CD4-positive, alpha-beta T cell treated with Interleukin-6 for 4 hours (primary cell): ENCODE data around the gene USP25.

Experiments
- DNase-seq: peaks from one replicate; pipeline ENCODE4 v3.0.0-alpha.2; 2020; ENCODE audit warnings: mixed read lengths

The USP25 gene

DNA sequence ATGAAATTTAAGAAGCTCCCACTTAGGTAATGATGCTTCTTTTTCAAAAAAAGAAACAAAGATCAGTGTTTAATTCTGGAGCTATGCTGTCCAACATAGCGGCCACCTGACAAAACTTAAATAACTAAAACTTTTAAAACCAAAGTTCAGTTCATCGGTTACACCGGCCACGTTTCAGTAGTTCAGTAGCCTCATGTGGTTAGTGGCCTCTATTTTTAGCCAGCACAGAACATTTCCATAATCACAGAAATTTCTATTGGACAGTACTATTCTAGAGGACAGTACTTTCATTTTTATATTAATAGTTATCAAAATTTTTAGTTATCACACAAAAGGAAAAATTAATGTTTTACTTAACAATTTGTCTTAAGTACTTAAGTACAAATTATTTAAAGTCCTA is 141.0 kb downstream of the USP25 start:
- no peak for DNase-seq

DNA sequence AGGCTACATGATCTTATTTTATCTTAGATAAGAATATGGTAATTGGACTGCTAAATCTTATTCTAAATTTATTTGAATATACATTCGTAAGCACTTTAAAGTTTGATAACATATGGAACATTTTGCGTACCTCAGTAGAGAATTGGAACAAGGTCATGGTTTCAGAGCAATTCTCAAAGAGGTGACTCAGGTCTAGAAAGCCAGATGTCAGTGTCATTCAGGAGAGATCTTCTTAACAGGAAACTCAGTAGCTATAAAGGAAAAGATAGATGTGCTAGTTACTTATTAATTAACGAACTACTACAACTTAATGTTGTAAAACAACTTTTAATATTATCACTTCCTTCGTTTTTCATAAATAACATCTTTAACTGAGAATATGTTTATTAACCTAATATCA is 142.5 kb downstream of the USP25 start:
- no peak for DNase-seq

DNA sequence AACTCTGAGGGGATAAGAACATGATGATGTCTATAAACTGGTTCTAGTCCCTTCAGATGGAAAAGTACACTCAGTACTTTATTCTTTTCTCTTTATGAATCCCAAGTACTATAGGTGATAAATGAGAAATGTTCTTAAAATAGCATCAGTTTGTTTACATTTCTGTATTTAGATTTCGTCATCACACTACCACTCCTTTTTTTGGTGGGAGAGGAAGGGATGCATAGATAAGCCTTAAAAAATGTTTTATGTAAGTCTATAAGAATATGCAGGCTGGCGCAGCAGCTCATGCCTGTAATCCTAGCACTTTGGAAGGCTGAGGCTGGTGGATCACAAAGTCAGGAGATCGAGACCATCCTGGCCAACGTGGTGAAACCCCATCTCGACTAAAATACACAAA is 144.8 kb downstream of the USP25 start:
- no peak for DNase-seq

DNA sequence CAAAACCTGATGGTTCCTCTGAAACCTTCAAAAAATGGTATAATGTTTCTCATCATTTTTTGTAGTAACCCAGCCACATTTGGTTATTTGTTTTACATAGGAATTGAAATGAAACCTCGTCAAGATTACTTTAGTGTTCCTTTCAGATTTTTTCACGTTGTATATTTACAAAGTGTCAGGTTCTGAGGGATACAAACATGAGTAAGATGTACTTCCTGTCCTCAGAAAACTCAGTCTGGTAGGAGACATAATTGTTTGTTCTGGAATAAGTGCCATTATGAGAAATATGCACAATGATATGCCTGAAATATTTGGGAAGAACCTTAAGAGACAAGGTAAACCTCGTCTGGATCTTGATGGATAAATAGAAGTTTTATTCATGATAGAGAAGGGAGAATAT is 145.5 kb downstream of the USP25 start:
- no peak for DNase-seq

DNA sequence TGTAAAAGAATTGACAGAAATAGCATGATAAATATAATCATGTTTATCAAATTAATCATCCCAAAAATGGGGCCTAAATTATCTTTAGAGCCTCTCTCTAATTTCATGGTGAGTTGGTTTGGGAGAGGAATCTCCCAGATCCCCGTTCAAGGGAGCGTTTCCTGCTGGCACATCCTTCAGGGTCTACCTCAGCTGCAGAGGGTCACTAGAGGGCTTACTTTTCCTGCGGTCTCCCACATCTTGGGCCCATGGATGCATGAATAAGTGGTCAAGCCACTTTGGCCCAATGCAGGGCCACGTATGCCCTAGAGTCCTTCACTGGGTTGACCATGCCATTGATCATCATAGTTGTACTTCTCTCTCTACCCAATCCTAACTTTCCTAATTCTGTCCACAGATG is 164.1 kb downstream of the USP25 start:
- DNase-seq: no peak

DNA sequence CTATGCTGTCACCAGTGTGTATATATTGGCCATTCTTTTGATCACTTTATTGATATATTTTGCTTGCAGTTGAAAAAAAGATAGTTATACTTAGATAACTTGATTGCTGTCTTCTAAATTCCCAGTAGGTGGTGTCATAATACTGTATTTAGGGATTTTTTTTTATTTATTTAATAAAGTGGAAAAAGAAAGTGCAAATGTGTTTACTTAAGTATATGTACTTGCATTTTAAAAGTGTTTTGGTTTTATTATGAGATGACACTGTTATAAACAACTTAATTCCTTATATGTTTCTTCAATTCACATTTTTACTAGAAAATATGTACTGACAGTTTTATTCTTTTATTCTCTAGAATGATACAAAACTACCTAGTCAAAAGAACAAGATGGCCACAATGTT is 164.8 kb downstream of the USP25 start:
- DNase-seq: no peak

DNA sequence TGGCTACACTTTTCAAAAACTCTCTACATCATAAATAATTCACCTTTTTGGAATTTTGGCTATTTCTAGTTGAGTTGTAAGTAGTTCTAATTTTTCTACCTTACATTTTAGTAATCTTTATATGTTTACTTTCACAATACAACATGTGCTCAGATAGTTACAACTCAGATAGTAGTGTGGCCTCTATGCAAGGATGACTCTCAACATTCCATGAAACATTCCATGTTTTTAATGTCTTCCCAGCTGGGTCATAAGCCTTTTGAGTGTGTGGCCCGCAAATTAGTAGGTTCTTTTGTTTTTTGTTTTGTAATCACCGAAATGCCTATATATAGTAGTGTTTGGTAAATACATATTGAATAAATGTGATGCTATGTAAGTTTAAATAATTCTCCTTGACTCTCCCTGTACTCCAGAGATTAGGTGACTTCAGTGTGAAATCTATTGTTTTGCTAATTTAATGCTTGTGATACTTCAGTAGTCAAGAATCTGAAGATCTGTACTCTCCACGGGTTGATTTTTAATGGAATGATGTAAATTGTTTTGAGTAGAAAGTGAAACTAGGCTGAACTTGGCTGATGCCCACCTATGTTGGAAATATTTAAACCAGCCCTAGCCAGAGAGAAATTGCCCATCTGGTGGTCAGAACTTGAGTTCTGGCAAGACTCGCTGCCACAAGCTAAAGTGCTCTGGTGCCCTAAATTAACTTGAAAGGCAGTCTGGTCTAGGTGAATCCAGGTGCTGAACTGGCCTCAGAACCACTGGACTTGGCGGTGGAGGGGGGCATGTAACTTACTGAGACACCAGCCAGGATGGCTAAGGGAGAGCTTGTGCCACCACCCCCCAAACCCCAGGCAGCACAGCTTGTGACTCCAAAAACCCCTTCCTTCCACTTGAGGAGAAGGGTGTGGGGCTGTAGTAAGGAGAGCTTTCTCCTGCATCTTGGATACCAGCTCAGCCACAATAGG is 165.6 kb downstream of the USP25 start:
- no peak for DNase-seq

DNA sequence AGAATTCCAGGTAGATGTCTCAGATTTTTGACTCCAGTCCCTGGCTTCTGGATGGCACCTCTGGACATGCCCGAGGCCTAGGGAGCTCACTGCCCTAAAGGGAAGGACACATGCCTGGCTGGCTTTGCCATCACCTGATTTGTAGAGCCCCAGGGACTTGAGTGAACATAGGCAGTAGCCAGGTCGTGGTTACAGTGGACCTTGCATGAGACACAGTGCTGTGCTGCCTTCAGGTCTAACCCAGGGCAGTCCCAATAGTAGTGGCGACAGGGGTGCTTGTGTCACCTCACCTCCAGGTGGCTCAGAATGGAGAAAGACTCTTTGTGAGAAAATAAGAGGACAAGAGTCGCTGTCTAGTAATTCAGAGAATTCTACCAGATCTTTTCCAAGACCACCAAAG is 166.7 kb downstream of the USP25 start:
- no peak for DNase-seq

DNA sequence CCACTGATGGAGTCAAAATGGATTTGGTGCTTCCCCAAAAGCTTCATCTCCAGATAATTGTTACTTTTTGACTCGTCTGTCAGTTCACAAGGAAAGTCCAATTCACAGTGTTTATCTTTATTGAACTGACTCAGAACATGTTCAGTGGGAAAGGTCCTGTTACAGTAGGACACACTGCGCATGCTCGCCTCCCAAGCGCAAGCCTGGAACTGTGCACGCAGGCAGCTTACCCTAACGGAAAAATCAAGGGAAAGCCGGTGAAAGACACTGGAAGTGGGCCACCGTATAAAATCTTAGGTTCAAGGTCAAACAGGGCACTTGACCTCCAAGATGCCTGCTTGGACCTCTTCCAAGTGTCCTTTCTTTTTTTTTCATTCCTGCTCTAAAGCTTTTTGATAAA is 174.6 kb downstream of the USP25 start:
- no peak for DNase-seq

DNA sequence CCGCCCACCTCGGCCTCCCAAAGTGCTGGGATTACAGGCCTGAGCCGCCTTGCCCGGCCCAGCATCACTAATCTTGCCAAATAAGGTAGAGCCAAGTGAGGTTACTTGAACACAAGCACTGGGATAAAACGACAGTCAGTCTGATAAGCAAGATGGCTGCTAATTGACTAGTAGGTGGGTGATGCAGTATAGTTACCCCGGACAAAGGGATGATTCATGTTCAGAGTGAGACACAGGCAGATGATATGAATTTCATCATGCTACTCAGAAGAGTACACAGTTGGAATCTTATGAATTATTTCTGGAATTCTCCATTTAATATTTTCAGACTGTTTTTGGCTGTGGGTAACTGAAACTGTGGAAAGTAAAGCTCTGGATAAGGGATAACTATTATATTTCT is 178.4 kb downstream of the USP25 start:
- DNase-seq: no peak

DNA sequence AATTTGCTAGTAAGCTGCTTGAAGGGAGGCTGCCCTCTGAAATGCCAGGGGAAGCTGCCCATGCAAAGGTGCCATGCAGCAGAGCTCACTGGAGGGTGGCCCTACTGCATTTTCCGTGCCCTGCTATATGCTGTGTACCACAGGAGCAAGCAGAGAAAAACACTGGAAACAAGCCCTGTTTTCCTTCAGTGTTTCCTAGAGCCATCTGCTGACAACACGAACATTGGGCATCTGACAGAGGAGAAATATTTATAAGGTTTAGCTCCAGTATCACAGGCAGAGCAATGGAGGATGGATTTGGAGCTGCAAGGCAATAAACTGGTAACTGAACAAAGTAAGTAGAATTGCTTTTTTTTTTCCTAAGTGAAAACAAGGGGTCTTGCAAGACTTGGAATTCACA is 198.4 kb downstream of the USP25 start:
- no peak for DNase-seq

DNA sequence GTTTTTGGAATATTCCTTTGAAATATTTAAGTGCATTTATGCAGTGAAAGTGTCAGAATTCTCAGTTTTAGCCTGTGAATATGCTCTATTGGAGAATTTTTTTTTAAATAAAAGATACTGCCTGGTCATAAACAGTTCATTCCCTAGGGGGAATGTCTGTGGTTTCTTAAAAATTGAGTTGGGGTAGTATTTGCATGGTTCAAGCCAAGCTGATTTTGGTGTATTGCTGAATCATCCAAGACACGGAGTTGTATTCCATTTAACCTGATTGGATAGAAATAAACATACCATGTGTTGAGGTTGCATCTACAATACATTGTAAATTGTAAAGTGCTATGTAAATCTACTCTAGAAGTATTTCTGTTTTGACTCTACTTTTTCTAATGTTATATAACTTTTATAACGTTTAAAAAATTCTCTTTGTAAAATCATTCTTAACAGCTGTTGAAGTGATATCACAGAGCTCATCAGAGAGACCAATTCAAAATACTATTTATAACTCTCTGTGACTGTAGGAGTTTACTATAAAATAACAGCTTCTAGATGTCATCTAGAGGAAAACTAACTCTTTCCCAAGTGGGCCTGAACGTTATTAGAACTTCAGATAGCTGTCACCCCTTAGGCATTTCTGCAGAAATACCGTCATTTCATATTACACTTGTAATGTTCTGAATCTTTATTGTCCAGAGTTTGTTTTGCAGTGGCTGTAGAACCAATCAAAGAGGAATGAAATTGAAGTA is 199.1 kb downstream of the USP25 start:
- DNase-seq: no peak

DNA sequence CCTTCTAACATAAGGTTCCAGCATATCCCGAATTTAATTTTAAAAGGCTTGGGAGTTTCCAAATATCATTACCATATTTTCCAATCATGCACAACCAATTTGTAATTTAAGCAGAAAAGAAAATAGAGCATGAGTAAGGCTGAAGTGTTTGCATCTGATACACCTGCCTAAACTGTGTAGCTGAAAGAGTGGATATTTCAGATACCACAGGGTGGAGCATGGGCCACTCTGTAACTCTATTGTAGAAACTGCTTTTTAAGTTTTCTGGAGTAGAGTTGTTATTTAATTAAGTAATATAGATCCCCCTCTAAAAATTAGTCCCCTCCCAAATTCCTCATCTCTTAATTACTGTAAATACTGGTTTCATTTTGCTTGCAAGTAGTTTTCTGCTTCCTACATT is 199.8 kb downstream of the USP25 start:
- no peak for DNase-seq
